ENCODE measurements around the gene TBL1Y.
"Not testable (repeated sequence)": the region's sequence is repeated elsewhere in the genome, so short reads cannot be mapped to it uniquely, and the experiment has no call there.

The TBL1Y gene

GRCh38 chrY:6910372-6911252, at the start of gene TBL1Y:
TBL1Y (plus strand) TSS chrY:6910697; CDS start chrY:7025085, 114,388 bp downstream.
- no peak for DNase-seq (ENCODE audit: low read depth in 3 of 3)

- DNase-seq (ENCODE audit: low read depth in 3 of 3) = no peak
Measured at GRCh38 chrY:6894496-6894895, 16.0 kb upstream of the TBL1Y start.

- no peak for DNase-seq (ENCODE audit: low read depth in 3 of 3)
Measured at GRCh38 chrY:6895236-6895635, 15.3 kb upstream of the TBL1Y start.

GRCh38 chrY:6902116-6902515, 8.4 kb upstream of the TBL1Y start:
- not testable (repeated sequence) for DNase-seq (ENCODE audit: low read depth in 3 of 3)

GRCh38 chrY:6907591-6907990, 2.9 kb upstream of the TBL1Y start:
- DNase-seq (ENCODE audit: low read depth in 3 of 3) = no peak

- not testable (repeated sequence) for DNase-seq (ENCODE audit: low read depth in 3 of 3)
Measured at GRCh38 chrY:6908021-6908420, 2.5 kb upstream of the TBL1Y start.

- no peak for DNase-seq (ENCODE audit: low read depth in 3 of 3)
Measured at GRCh38 chrY:6909118-6909521, 1.4 kb upstream of the TBL1Y start.

- no peak for DNase-seq (ENCODE audit: low read depth in 3 of 3)
Measured at GRCh38 chrY:6909856-6910255, 641 bp upstream of the TBL1Y start.

- no peak for DNase-seq (ENCODE audit: low read depth in 3 of 3)
Measured at GRCh38 chrY:6911253-6911881, 870 bp downstream of the TBL1Y start, which contains the start of gene AMELY. AMELY (minus strand) TSS chrY:6911752; CDS start chrY:6872608, 39,144 bp downstream.

- DNase-seq (ENCODE audit: low read depth in 3 of 3) = no peak
Measured at GRCh38 chrY:6913362-6913761, 2.9 kb downstream of the TBL1Y start.

- no peak for DNase-seq (ENCODE audit: low read depth in 3 of 3)
Measured at GRCh38 chrY:6921061-6921460, 10.6 kb downstream of the TBL1Y start.

- DNase-seq (ENCODE audit: low read depth in 3 of 3) = no peak
Measured at GRCh38 chrY:6928265-6928664, 17.8 kb downstream of the TBL1Y start.

- no peak for DNase-seq (ENCODE audit: low read depth in 3 of 3)
Measured at GRCh38 chrY:6929237-6929636, 18.7 kb downstream of the TBL1Y start.

GRCh38 chrY:6931779-6932396, 21.4 kb downstream of the TBL1Y start:
- no peak for DNase-seq (ENCODE audit: low read depth in 3 of 3)

GRCh38 chrY:6935497-6935896, 25.0 kb downstream of the TBL1Y start:
- DNase-seq (ENCODE audit: low read depth in 3 of 3) = no peak

- DNase-seq (ENCODE audit: low read depth in 3 of 3) = no peak
Measured at GRCh38 chrY:6947695-6948094, 37.2 kb downstream of the TBL1Y start.

GRCh38 chrY:6948378-6948777, 37.9 kb downstream of the TBL1Y start:
- no peak for DNase-seq (ENCODE audit: low read depth in 3 of 3)

- no peak for DNase-seq (ENCODE audit: low read depth in 3 of 3)
Measured at GRCh38 chrY:6949947-6950346, 39.5 kb downstream of the TBL1Y start.

GRCh38 chrY:6964732-6965131, 54.2 kb downstream of the TBL1Y start:
- DNase-seq (ENCODE audit: low read depth in 3 of 3) = peak in 1 of 3 donors; percentile 3

GRCh38 chrY:6966521-6966920, 56.0 kb downstream of the TBL1Y start:
- DNase-seq (ENCODE audit: low read depth in 3 of 3) = no peak

- no peak for DNase-seq (ENCODE audit: low read depth in 3 of 3)
Measured at GRCh38 chrY:6967736-6968135, 57.2 kb downstream of the TBL1Y start.

GRCh38 chrY:6968191-6968590, 57.7 kb downstream of the TBL1Y start:
- DNase-seq (ENCODE audit: low read depth in 3 of 3) = no peak
